Left lung (tissue), 10 donors: ENCODE data around the gene RPN1. TPM values are rescaled to one million over a fixed set of nuclear protein-coding genes. Genes with fewer than 3 reads are reported as not detected.
"Not testable (repeated sequence)": the region's sequence is repeated elsewhere in the genome, so short reads cannot be mapped to it uniquely, and the experiment has no call there.

Source experiments
- ATAC-seq: fragments of 200-7000 bp; cut with Tn5 transposase; one replicate; pipeline ENCODE4 v1.9.1; 2020; ENCODE audit warnings: moderate library complexity
- DNase-seq, 4 donors: peaks; one replicate each; pipeline ENCODE4 v3.0.0-alpha.2; 2013 to 2020
- H3K27ac ChIP-seq, 2 donors: fragments of 200-600 bp; sonication (generic) in 1 of 2; one replicate each; pipeline versions ENCODE4 v1.5.0 to v1.8.0; 2020 to 2021
- H3K27me3 ChIP-seq, 2 donors: fragments of 200-600 bp; sonication (generic) in 1 of 2; one replicate each; pipeline versions ENCODE4 v1.5.0 to v1.8.0; 2020 to 2021
- H3K36me3 ChIP-seq, 2 donors: fragments of 200-600 bp; sonication (generic) in 1 of 2; one replicate each; pipeline versions ENCODE4 v1.5.0 to v1.8.0; 2020 to 2021
- H3K4me1 ChIP-seq, 2 donors: fragments of 200-600 bp; one replicate each; pipeline ENCODE4 v1.8.0; 2021
- H3K4me3 ChIP-seq, 2 donors: fragments of 200-600 bp; sonication (generic) in 1 of 2; one replicate each; pipeline versions ENCODE4 v1.5.0 to v1.8.0; 2020 to 2021; ENCODE audit warnings: mild to moderate bottlenecking in 1 of 2
- H3K9me3 ChIP-seq, 2 donors: fragments of 200-600 bp; sonication (generic) in 1 of 2; one replicate each; pipeline versions ENCODE4 v1.5.0 to v1.8.0; 2020 to 2021
- intact Hi-C, 2 donors: fragments of 100-400 bp; cut with DNase I; formaldehyde crosslinking; loops; one replicate each; pipeline versions ENCODE4 v1.11.2 to v1.14.2; 2022
- polyA plus RNA-seq, 6 donors: library from polyadenylated mRNA; unstranded; fragments of 120-200 nt; gene quantifications; one replicate each; pipeline ENCODE4 v1.2.1, GENCODE V29; 2013; ENCODE audit not compliant: insufficient read length in 6 of 6
- total RNA-seq, 2 donors: library from RNA; stranded (reverse); fragmentation: NEBNext Ultra II Directional; extraction: Animal tissue kit (Norgen Biotek cat#: 25700); gene quantifications; one replicate each; pipeline ENCODE4 v1.2.1, GENCODE V29; 2021
- TF ChIP-seq, protein P1 (sequence below), 2 donors: fragments of 200-600 bp; sonication (generic) in 1 of 2; IDR thresholded peaks; one replicate each; pipeline versions ENCODE4 v1.5.0 to v1.8.0; 2021; ENCODE audit warnings: antibody characterized with exemption in 2 of 2
- donor health status: DM: no; HTN: yes; CAD: no.
- donor health status: DM: no; HTN: no; CAD: no.

RPN1 gene
- total and polyA plus RNA-seq, 8 donors: 132 to 294 (median 154) TPM

DNA sequence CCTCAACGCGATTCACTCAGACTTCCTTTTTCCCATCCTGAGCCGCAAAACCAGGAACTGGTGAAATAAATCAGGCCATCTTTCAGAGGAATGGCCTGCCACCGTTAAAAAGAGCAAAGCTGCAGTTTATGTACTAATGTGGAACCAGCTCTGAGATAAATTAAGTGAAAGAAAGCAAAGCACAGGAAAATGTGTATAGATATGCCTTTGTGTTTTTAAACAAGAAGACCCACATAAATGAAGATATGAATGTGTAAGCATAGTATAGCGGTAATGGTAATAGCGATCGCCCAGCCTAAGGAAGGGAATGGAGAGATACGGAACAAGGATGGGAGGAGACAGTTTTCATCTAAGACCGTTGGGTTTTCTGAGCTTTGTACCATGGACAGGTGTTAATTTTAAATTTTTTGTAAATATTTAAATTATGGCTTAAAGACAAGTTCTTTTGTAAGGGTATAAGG lies 30.8 kb upstream of the RPN1 start:
- Histone ChIP-seq H3K36me3 (no peaks in the 10 kb centered on the region), H3K4me1 (peaks cover 4 to 21% of the 10 kb centered on the region in 2 donors), H3K27ac (peak overlapping the region; percentile 95 to 96), H3K9me3 (no peaks in the 10 kb centered on the region), H3K27me3 (no peaks in the 10 kb centered on the region), H3K4me3 (peak overlapping the region; percentile 48 to 62)
- TF ChIP-seq, protein P1, sequence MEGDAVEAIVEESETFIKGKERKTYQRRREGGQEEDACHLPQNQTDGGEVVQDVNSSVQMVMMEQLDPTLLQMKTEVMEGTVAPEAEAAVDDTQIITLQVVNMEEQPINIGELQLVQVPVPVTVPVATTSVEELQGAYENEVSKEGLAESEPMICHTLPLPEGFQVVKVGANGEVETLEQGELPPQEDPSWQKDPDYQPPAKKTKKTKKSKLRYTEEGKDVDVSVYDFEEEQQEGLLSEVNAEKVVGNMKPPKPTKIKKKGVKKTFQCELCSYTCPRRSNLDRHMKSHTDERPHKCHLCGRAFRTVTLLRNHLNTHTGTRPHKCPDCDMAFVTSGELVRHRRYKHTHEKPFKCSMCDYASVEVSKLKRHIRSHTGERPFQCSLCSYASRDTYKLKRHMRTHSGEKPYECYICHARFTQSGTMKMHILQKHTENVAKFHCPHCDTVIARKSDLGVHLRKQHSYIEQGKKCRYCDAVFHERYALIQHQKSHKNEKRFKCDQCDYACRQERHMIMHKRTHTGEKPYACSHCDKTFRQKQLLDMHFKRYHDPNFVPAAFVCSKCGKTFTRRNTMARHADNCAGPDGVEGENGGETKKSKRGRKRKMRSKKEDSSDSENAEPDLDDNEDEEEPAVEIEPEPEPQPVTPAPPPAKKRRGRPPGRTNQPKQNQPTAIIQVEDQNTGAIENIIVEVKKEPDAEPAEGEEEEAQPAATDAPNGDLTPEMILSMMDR (IDR thresholded peaks at IDR 0.05): no peak
- ATAC-seq (no peak), DNase-seq (peak in 1 of 4 donors; percentile 33)
- intact Hi-C loops: loop anchor here in 1 of 2 donors (10.0 kb wide), 2 partner anchors 103 to 163 kb away; no protein-coding TSS in a partner anchor

DNA sequence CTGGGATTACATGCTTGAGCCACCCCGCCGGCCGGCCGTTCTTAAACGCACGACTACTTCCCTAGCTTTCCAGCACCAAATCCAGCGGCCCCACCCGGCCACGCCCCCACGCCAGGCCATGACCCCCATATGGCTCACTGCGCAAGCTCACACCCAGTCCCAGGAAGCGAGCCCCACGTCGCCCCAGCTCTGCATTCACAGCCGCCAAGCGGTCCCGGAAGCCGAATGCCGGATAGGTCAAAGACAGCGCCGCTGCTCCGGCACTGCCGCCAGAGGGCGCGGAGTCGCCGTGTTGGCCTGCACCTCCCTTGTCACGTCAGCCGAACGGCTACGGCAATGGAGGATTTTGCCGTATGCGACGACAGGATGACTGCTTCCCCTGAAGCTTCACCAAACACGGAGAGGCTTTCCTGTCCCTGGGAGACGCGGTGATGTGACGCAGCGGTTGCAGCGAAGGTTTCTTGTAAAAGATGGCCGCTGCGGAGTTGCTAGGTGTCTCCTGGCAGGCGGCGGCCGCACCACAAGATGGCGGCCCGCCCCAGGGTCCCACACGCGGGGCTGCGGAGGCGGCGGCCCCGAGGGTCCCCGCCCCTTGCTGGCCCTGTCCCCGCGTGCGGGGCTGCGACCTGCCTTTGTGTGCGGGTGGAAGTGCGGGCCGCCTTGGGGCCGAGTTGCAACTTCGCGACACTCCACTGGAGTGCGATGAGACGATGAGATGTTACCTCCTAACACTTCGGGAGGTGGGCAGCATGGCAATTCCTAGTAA lies 30.2 kb upstream of the RPN1 start:
- H3K27ac ChIP-seq: peak overlapping the region; percentile 95 to 96
- no peaks in the 10 kb centered on the region for H3K27me3 ChIP-seq
- H3K4me1 ChIP-seq: peaks cover 4 to 21% of the 10 kb centered on the region in 2 donors
- intact Hi-C loops: loop anchor here in 1 of 2 donors (10.0 kb wide), 2 partner anchors 104 to 164 kb away; no protein-coding TSS in a partner anchor
- no peaks in the 10 kb centered on the region for H3K9me3 ChIP-seq
- peak overlapping the region; percentile 48 to 62 for H3K4me3 ChIP-seq
- no peaks in the 10 kb centered on the region for H3K36me3 ChIP-seq
- DNase-seq: peak; percentile 96 to 100 (median 100)
- peak; percentile 98 for ATAC-seq
- TF ChIP-seq, protein P1 (IDR thresholded peaks at IDR 0.05): peak; percentile 87 to 97

DNA sequence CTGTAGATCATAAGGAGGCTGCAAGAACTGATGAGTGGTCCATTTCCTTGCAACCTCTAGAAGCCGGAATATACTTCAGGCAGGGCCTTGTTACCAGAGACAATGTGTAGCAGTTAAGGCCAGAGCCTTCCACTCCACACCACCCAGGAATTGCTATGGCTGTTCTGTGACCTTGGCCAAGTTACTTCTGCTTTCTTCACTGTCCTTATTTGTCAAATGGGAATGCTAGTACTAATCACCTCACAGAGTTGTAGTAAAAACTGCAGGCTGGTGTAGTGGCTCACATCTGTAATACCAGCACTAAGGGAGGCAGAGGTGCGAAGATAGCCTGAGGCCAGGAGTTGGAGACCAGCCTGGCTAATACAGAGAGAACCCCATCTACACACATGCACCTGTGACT lies 28.7 kb upstream of the RPN1 start:
- DNase-seq (no peak), ATAC-seq (no peak)
- Histone ChIP-seq H3K36me3 (no peaks in the 10 kb centered on the region), H3K9me3 (no peaks in the 10 kb centered on the region), H3K4me1 (peaks cover 4 to 35% of the 10 kb centered on the region in 2 donors), H3K27me3 (no peaks in the 10 kb centered on the region), H3K4me3 (no peak overlapping the region), H3K27ac (peak overlapping the region in 1 of 2 donors; percentile 95)
- intact Hi-C loops: no loop called here
- TF ChIP-seq, protein P1 (IDR thresholded peaks at IDR 0.05): no peak

DNA sequence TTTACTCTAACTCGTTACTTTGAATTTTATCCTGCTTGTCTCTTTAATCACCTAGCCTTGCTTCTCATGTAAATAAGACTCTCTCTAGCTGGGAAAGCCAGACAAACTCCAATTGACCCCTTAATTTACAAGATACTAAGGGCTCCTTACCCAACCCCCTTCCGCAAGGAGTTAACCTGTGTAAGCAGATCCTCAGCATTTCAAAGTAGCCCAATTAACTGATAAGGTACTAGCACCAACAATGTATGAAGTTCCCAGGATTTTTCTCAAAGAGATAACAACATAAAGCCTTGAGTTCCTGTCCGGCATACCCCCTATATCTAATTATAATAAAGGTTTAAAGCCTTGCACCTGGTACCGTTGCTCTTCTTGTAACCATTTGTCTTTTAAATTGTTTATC lies 25.2 kb upstream of the RPN1 start:
- peaks cover 0 to 33% of the 10 kb centered on the region in 2 donors for H3K4me1 ChIP-seq
- H3K36me3 ChIP-seq, H3K27ac ChIP-seq, intact Hi-C loops, H3K4me3 ChIP-seq, ATAC-seq, H3K9me3 ChIP-seq, H3K27me3 ChIP-seq, DNase-seq: not testable (repeated sequence)

DNA sequence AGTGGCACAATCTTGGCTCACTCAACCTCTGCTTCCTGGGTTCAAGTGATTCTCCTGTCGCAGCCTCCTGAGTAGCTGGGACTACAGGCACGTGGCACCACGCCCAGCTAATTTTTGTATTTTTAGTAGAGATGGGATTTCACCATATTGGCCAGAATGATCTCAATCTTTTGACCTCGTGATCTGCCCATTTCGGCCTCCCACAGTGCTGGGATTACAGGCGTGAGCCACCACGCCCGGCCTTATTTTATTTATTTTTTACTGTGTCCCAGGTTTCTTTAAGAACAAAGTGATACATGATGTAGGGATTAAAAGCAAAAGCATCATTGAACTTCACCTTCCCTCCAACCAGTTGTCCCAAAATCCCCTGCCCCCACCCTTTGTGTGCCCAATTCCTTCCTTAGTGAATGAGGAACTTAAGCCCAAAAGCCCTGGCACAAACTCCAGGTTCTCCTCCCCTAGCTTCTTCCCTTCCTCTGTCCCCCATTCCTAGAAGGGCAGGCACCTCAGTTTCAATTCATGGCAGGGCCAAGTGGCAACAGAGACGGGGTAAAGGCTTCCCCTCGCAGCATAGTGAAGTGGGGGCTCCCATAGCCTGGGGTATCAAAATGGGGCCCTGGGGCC lies 23.7 kb upstream of the RPN1 start:
- Histone ChIP-seq H3K27me3 (no peaks in the 10 kb centered on the region), H3K4me3 (no peak overlapping the region), H3K36me3 (no peaks in the 10 kb centered on the region), H3K9me3 (no peaks in the 10 kb centered on the region), H3K4me1 (peaks cover 0 to 27% of the 10 kb centered on the region in 2 donors), H3K27ac (peak overlapping the region in 1 of 2 donors; percentile 67)
- DNase-seq (no peak), ATAC-seq (no peak)
- intact Hi-C loops: no loop called here
- TF ChIP-seq, protein P1 (IDR thresholded peaks at IDR 0.05): no peak
